ENCODE measurements around the gene SORCS3.

The SORCS3 gene

GRCh38 chr10:104676874-104677273, 35.8 kb downstream of the SORCS3 start:
- no peaks in the 10 kb centered on the region for H3K27me3 ChIP-seq (replicated peaks)
- TF ChIP-seq CTCF (IDR thresholded peaks at IDR 0.05; ENCODE audit: low read depth, low read length, missing control alignments) = no peak
- no peak for DNase-seq
- no peak overlapping the region for H3K4me3 ChIP-seq (ENCODE audit: low read depth, low read length)
- no peak overlapping the region for H3K27ac ChIP-seq
- in situ Hi-C loops (cut with HindIII; ENCODE audit: low pct_ligation_motif_present, low sequenced_read_pairs) = no loop called here
- no peaks in the 10 kb centered on the region for H3K36me3 ChIP-seq (replicated peaks)

GRCh38 chr10:104678658-104679057, 37.6 kb downstream of the SORCS3 start:
- no peak for DNase-seq
- in situ Hi-C loops (cut with HindIII; ENCODE audit: low pct_ligation_motif_present, low sequenced_read_pairs) = no loop called here
- TF ChIP-seq CTCF (IDR thresholded peaks at IDR 0.05; ENCODE audit: low read depth, low read length, missing control alignments) = no peak

GRCh38 chr10:104680467-104681401, 39.6 kb downstream of the SORCS3 start:
- no peak for DNase-seq
- Histone ChIP-seq H3K4me3 (ENCODE audit: low read depth, low read length) (no peak overlapping the region), H3K27me3 (replicated peaks) (no peaks in the 10 kb centered on the region), H3K36me3 (replicated peaks) (no peaks in the 10 kb centered on the region), H3K27ac (no peak overlapping the region)
- in situ Hi-C loops (cut with HindIII; ENCODE audit: low pct_ligation_motif_present, low sequenced_read_pairs) = no loop called here
- TF ChIP-seq CTCF (IDR thresholded peaks at IDR 0.05; ENCODE audit: low read depth, low read length, missing control alignments) = no peak

More at GRCh38 chr10:104678658-104679057, 37.6 kb downstream of the SORCS3 start:
- Histone ChIP-seq H3K27ac (no peak overlapping the region), H3K4me3 (ENCODE audit: low read depth, low read length) (no peak overlapping the region), H3K36me3 (replicated peaks) (no peaks in the 10 kb centered on the region), H3K27me3 (replicated peaks) (no peaks in the 10 kb centered on the region)

- Histone ChIP-seq H3K4me3 (ENCODE audit: low read depth, low read length) (no peak overlapping the region), H3K27me3 (replicated peaks) (no peaks in the 10 kb centered on the region), H3K27ac (no peak overlapping the region), H3K36me3 (replicated peaks) (no peaks in the 10 kb centered on the region)
- in situ Hi-C loops (cut with HindIII; ENCODE audit: low pct_ligation_motif_present, low sequenced_read_pairs) = no loop called here
- no peak for TF ChIP-seq CTCF (IDR thresholded peaks at IDR 0.05; ENCODE audit: low read depth, low read length, missing control alignments)
- DNase-seq = no peak
Measured at GRCh38 chr10:104681485-104681884, 40.4 kb downstream of the SORCS3 start.

GRCh38 chr10:104683567-104683966, 42.5 kb downstream of the SORCS3 start:
- in situ Hi-C loops (cut with HindIII; ENCODE audit: low pct_ligation_motif_present, low sequenced_read_pairs) = no loop called here
- Histone ChIP-seq H3K36me3 (replicated peaks) (no peaks in the 10 kb centered on the region), H3K4me3 (ENCODE audit: low read depth, low read length) (no peak overlapping the region), H3K27me3 (replicated peaks) (no peaks in the 10 kb centered on the region), H3K27ac (no peak overlapping the region)
- TF ChIP-seq CTCF (IDR thresholded peaks at IDR 0.05; ENCODE audit: low read depth, low read length, missing control alignments) = no peak
- no peak for DNase-seq

Measured in brain microvascular endothelial cell (primary cell).